GM21367 (cell line): ENCODE results near the gene POU2F2.
"Not testable (repeated sequence)": the region's sequence is repeated elsewhere in the genome, so short reads cannot be mapped to it uniquely, and the experiment has no call there.

Source experiments
- ATAC-seq: cut with Tn5 transposase; IDR thresholded peaks from one replicate; pipeline ENCODE4 v1.9.1; 2021; ENCODE audit not compliant: unreplicated experiment

Gene POU2F2

DNA sequence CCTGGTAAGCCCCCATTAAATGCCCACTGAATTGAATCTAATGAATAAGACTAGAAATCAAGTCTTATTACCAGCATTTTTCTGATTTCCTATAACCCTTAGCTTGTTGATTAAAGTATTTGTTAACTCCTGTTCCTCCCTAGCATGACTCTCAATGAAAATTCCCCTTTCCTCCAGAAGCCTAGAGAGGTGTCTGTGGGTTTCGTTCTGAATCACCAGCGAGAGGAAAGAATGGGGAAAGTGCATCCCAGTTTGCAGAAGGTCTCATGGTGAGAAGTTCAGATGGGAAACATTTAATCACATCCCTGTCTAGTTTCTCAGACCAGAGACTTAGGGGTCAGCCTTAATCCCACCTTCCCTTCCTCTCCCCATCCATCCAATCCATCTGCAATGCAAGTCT is 26.9 kb downstream of the POU2F2 start:
- ATAC-seq, result no peak

DNA sequence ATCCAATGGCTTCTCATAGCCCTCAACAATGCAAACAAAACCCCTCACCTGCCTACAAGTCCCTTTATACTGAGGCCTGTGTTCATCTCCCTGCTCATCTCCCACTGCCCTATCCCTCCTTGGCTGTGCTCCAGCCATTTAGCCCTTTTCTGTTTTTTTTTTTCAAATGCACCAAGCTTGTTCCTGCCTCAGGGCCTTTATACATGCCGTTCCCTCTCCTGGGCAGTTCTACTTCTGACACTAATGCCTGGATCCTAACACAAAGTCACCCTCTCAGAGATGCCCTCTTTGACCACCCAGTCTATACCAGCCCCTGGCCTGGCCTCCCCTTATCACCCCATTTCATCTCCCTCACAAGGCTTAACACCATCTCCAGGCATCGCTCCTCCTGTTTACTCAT is 29.4 kb downstream of the POU2F2 start:
- ATAC-seq, result no peak

DNA sequence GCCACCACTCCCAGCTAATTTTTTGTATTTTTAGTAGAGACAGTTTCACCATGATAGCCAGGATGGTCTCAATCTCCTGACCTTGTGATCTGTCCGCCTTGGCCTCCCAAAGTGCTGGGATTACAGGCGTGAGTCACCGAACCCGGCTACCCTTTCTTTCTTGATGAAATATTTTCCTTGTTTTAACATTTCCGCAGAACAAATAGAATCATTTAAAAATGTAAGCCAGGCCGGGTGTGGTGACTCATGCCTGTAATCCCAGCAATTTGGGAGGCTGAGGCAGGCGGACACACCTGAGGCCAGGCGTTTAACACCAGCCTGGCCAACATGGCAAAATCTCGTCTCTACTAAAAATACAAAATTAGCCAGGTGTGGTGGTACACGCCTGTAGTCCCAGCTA is 32.0 kb downstream of the POU2F2 start:
- not testable (repeated sequence) for ATAC-seq

DNA sequence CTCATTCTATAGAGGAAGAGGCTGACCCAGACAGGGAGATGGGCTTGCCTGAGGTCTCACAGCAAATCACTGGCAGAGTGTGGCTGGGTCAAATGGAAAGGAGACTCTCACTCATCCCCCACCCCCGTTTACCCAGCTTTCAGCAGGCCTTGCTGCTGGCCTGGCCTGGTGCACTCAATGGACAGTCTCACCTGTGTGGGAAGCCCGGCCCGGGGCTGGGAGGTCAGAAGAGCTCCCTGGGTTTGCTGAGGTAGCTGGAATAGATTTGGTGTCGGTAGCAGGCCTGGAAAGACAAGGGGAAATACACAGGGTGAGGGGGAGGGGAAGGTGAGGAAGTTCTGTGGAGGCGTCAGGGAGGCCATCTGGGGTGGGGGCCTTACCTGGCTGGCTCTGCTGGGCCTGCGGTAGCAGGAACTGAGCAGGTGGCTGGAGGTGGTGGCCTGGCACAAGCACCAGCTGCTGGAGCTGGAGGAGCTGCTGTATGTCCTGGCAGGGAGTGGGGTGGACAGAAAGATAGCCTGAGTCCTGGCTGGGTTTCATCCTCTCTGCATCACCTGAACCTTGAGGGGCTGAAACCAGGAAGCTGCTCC is 32.8 kb downstream of the POU2F2 start:
- ATAC-seq, result no peak

DNA sequence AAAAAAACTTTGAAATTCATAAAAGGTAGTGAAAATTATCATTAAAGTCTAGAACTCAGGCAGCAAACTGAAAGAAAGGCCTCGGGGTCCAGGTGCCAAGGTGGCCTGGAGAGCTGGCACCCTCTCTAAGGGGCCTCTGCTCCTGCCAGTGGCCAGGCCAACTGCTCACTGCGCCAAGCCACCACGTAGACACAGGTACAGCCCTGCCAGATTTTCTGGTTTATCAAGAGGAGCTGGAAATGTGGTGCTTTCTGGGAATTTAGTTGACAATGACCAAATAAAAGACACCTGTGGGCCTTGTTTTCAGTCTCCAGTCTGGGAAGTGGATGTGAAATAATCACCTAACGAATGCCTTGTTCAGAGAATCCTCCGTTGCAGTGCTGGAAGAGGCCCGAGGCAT is 33.5 kb downstream of the POU2F2 start:
- no peak for ATAC-seq

DNA sequence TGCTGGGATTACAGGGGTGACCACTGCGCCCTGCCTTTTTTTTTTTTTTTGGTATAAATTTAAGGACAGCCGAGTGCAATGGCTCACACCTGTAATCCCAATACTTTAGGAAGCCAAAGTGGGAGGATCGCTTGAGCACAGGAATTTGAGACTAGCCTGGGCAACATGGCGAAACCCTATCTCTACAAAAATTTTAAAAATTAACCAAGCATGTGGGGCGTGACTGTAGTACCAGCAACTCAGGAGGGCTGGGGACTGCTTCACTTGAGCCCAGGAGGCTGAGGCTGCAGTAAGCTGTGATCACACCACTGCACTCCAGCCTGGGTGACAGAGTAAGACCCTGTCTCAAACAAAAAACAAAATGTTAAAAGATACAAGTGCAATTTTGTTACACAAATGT is 34.8 kb downstream of the POU2F2 start:
- no peak for ATAC-seq

DNA sequence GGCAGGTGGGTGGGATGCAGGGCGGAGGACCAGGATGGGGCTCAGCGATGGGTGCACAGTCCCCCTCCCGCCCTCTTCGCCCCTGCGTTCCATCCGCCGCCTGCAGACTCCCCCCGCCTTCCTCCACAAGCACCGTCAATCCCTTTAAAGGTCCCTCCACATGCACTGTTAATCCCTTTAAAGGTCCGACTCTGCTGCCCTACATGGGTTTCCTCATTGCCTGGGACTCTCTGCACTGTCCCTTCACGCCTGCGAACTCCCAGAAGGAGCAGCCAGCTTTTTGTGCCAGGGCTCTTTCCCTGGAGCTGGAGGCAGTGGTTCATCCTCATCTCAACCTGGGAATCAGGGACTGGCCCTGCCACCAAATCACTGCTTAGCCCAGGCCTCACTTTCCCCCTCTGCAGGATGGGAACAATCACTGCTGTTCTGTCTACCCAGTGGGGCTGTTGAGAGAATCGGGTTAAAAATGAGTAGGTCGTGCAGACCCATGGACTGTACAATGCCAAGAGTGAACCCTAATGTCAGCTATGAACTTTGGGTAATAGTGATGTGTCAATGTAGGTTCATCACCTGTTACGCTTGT is 35.9 kb downstream of the POU2F2 start:
- no peak for ATAC-seq

DNA sequence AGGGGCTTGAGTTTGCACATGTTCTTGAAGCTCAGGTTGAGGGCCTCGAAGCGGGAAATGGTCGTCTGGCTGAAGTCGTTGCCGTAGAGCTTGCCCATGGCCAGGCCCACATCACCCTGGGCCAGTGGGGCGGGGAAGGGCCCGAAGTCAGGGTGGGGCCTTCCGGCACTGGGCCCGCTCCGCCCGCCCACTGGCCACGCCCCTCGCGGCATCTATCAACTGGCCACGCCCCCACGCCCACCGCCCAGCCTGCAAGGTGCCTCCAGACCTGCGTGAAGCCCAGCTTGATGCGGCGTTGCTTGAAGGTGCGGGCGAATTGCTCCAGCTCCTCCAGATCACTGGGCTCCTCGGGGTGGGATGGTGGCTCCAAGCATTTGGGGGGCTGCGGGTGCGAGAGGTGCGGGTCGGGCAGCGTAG is 36.4 kb downstream of the POU2F2 start:
- ATAC-seq, result no peak

DNA sequence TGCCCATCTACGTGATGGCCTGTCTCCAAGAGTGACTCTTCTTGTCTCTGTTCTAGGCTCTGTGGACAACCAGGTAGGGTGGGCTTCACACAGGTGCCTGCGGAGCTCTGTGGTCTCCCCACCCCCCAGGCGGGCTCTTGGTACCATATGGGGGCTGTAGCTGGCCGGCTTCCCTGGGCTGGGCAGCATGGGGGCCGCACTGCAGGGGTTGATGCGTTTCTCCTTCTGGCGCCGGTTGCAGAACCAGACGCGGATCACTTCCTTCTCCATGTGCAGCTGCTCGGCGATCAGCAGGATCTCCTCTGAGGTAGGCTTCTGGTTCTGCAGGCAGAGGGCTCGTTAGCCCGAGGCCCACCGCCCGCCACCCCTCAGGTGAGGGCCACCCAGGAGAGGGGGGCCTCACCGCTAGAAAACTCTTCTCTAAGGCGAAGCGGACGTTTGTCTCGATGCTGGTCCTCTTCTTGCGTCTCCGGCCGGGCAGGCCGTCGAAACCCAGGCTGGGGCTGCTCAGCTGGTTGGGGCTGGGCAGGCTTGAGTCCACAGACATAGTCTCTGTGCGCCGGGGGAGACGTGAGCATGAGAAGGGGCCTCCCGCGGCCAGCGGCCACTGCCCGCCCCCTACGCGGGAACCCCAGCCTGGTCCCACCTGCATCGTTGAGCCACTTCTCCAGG is 37.0 kb downstream of the POU2F2 start:
- ATAC-seq, result no peak

DNA sequence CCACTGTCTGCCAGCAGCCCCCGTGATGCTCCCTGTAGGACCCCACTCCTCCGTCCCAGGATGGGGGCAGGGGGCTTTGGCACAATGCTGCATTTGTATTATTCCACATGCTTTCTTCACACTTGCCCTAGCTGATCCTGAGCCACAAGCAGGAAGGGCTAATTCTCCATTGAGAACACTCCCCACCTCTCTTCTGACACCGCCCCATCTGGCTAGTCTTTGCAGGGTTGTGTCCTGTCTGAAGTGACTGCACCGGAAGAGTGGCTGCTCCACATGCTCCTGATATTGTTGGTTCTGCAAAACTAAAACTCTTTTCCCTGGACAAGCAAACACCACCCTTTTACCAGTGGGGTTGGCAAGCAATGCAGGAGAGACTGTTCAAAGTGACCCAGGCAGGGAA is 38.3 kb downstream of the POU2F2 start:
- ATAC-seq, result no peak

DNA sequence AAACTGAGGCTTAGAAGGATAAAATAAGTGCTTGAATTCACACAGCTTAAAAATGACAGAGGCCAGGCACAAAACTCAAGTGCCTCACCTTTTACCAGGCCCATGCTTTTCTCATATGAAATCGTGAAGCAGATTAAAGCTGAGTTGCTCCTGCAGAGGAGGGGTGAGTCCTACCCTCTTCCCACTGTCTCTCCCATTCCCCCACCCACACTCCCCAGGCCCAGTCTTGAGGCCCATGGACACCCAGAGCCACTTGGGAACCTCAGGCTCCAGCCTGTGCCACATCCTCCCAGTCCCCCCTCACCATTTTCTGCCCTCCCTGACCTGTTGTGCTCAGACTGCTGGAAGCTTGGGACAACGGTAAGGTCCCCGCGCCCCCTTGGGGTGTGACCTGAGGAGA is 38.7 kb downstream of the POU2F2 start:
- no peak for ATAC-seq

DNA sequence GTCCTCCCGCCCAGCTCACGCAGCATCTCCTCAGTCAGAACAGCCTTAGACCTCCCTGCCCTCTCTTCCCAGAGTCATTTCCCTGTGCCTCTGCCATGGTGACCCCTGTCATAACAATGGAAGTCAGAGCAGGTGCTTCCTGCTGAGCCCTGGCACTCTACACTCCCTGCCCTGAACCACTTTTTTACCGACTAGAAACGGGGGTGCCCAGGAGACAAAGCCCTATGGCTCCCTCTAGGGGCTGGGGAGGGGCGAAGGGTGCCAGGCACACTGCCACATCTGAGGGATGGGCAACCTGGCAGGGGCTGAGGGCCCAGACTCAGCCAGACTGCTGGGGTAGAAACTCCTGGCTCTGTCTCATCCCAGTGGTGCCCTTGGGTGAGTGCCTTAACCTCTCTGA is 39.9 kb downstream of the POU2F2 start:
- ATAC-seq, result no peak

DNA sequence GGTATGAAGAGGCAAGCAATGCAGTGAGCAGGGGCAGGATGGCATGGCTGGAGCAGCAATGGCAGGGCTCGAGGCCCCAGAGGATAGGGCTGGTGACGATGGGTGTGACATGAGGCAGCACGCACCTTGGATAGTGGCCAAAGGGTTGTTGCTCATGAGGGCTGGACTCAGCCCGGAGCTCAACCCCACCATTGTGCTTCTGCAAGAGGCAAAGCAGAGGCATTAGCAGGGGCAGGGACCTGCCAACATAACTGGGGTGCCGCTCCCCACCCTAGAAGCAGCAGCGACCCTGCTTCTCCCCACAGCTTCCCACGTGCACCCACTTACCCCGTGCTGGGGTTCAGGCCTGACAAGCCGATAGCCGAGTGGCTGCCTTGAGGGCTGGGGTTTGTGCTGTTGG is 40.5 kb downstream of the POU2F2 start:
- ATAC-seq, result no peak

DNA sequence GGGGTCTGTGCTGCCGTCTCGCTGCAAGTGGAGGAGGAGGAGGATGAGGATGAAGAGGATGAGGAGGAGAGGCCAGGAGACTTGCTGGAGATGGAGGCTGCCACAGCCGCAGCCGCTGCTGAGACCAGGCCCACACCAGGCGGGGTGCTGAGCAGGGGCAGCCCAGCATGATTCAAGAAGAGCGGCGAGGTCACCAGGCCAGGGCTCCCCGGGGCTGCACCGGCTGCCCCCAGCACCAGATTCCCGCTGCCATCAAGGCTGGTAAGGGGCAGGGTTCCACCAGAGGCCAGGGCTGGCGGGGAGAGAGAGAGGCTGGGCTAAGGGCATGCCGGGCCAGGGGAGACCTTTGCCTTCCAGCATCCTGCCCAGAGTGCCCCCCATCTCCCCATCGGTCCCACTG is 40.9 kb downstream of the POU2F2 start:
- ATAC-seq, result no peak

DNA sequence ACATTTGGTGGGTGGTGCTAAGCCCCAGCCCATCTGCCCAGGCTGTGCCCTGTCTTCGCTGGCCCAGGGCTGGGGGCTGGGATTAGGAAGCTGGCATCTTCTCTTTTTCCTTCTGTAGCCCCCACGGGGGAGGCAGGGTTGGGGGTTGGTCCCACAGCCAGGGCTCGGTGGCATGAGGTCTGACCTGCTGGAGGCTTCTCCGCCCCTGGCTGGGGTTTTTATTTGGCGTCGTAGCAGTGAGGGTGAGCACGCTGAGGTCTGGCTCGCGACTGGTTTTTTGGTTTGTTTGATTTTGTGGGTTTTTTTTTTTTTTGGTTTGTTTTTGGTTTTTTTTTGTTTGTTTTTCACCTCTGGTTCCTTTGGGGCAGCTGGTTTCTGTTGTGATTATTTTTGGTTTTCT is 41.6 kb downstream of the POU2F2 start:
- ATAC-seq, result no peak

DNA sequence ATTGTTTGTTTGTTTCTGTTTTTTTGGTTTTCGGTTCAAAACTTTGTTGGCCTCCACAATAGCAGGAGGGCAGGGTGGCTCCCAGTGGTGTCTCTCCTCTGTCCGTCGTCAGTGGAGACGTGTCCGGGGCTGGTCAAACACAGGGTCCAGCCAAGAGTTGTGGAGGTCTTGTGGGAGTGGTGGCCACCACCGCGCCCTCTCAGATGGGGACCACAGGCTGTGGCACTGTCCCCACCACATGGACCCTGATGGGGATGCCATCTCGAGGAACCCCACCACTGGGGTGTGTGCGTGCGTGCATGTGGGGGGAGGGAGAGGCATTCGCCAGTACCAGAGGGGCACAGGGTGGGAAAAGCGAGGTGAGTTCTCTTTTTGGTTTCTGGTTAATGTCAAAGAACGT is 42.5 kb downstream of the POU2F2 start:
- ATAC-seq, result no peak

DNA sequence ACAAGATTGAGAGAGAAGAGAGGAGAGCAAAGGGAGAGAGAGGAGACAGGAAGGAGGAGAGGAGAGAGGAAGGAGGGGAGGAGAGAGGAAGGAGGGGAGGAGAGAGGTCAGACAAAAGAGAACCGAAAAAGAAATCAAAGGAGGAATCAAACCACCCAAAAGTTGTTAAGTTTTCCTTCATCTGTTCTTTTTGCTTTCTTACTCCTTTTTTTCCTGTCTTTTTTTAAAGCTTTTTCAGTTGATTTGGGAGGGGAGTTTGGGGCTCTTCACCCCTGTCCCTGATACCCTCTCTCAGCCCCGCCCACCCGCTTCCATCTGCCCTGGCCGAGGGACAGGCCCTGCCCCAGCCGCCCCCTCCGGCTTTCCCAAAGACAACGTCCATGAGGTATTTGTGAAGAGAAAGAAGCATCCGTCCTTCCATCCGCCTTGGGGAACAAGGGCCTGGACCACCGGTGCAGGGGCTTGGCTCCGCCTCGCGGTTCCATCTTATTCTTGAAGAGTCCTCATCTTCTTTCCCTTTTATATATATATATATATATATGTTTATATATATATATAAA is 43.0 kb downstream of the POU2F2 start:
- no peak for ATAC-seq

DNA sequence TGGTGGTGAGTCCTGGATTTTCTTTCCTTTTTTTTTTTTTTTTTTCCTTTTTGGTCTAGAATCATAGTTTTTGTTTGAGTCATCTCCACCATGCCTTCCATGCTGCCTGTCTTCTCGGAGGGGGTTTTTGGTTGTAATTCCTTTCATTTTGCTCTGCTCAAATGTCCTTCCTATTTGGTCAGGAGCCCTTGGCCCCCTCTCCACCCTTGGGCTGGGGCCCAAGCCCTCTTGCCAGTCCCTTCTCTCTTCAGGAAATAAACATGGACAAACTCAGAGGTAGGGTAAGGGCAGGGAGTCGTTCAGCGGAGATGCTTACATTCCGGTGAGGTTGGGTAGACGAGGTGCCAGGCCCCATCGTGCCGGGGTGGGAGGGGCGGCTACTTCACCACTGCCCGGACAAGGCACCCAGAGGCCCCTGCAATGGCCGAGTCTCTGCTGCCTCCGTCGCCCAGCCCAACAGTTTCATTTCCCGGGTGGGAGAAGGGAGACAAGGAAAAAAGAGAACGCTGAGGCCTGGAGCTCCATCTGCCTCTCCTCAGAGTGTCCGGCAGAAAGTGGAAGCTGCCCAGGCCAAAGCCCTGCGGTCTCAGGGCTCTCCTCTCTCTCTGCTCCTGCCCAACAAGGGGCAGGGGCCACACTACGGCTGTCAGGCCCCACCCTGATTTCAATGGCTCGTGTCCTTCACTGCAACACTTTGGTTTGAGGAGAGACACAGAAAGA is 43.6 kb downstream of the POU2F2 start:
- ATAC-seq, result no peak

DNA sequence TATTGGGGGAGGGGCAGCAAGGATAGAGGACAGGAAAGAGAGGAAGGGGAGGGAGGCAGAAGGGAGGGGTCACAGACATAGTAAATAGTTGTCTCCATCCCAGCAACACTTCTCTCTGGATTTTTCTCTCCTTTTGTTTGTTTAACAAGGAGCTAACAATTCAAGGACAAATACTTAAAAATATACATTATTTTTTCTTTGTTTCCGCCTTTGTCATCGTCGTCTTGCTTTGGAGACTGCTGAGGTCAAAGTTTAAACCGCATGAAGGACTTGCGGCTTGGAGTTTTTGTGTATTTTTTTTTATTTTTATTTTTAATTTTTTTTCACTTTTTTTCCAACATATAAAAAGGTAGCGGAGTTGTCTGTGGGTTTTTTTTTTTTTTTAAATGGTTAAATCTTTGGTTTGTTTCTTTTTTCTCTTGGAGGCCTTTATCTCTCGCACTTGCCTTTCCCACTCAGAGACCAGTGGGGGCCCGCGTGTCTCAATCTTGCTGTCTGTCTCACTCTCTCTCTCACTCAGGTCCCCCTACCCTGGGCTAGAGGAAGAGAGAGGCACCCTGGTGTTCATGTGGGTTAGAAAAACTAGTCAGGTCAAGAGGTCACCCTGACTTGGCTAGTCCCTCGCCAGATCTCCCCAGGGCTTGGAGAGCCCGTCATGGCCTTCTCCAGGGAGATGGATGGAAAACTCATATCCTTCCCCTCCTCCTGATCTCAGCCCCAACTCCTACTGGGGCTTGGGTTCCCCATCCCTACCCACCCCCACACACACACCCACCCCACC is 45.3 kb downstream of the POU2F2 start:
- no peak for ATAC-seq

DNA sequence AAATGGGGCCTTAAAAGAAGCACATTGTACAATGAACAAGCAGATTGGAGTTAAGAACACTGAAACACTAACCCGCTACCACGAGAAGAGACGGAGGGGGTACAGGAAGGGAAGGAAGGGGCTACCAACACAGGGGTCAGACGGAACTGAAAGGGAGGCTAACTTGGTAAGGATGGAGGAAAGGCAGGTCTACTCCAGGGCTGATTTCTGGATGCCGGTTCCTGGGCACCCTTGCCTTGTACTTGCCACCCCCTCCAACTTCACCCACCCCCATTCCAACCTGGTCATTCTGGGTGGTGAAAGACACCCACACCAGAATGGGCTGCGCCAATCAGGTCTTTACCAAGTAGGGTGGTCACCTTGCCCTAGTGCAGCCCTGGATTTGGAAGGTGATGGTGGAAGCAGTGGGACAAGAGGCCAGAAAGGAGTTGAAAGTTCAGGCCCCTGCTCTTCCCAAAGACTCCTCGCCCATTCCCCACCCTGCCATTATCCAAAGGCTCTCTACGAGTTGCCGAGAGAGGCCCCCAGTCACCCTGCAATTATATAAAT is 46.0 kb downstream of the POU2F2 start:
- ATAC-seq, result no peak

DNA sequence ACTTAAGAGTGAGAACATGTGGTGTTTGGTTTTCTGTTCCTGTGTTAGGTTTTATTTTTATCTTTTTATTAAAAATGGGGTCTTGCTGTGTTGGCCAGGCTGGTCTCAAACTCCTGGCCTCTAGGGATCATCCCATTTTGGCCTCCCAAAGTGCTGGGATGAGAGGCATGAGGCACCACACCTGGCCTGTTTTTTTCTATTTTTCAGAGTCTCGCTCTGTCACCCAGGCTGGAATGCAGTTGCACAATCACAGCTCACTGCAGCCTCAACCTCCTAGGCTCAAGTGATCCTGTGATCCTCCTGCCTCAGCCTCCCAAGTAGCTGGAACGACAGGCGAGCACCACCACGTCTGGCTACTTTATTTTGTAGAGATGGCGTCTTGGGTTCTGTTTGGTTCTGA is 48.7 kb downstream of the POU2F2 start:
- no peak for ATAC-seq
